Glomerular endothelial cell (primary cell): ENCODE data around the gene ZNF232. TPM values are rescaled to one million over a fixed set of nuclear protein-coding genes. Genes with fewer than 3 reads are reported as not detected.
"Not testable (repeated sequence)": the region's sequence is repeated elsewhere in the genome, so short reads cannot be mapped to it uniquely, and the experiment has no call there.

Experiments
- DNase-seq: peaks from one replicate; pipeline ENCODE4 v3.0.0-alpha.2; 2011; ENCODE audit warnings: low read depth, low spot score; ENCODE audit errors: extremely low read depth
- total RNA-seq: library from RNA; depleted of rRNA; stranded (reverse); fragments of >200 nt; gene quantifications from 2 replicates; pipeline ENCODE4 v1.2.3, GENCODE V29; 2015

Gene ZNF232
- 3.4 and 4.4 TPM in 2 replicates for total RNA-seq

DNA sequence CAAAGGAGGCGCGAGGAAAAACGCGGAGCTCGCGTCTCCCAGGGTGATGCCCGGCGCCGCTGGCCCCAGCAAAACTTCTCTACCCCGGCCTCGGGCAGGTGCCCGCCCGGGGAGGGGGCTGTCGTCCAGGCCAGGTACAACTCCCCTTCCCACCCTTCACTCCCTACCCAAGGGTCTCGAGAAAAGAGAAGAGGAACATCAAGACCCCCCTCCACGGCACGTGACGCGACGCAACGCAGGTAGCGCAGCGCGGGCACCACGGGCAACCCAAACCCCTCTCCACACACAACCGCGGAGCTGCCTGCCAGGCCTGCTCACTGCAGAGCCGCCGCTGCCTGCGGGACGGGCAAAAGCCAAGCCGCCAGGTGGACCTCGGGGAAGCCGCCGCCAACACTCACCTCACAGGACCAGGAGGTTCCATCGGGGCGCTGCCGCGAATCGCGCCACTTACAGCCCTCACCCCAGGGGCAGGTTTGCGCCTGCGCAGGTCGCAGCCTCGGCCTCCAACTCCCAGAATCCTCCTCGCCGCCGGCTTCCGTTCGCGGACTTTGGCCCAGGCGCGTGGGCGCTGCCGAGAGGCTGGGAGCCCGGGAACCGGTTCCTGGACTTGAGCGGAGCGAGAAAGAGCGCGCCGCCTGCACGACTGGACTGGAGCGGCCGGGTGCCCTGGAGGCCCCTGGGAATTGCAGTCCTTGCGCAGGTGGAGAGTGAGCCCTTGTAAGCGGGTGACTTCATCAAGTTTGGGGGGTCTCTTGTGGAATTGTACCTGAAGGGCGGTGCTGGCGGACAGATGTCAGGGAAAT, at the start of gene ZNF232:
TSS of gene ZNF232 (minus strand) at position 477 of the 803 bp plus-strand sequence. CDS start at position 421, 56 bp downstream.
- DNase-seq: peak; percentile 56

DNA sequence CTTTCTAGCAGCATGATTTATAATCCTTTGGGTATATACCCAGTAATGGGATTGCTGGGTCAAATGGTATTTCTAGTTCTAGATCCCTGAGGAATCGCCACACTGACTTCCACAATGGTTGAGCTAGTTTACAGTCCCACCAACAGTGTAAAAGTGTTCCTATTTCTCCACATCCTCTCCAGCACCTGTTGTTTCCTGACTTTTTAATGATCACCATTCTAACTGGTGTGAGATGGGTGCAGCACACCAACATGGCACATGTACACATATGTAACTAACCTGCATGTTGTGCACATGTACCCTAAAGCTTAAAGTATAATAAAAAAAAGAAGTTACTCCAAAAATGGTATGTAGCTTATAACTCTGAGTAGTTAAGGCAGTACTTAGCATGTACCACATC, 49.0 kb upstream of the ZNF232 start:
- not testable (repeated sequence) for DNase-seq

DNA sequence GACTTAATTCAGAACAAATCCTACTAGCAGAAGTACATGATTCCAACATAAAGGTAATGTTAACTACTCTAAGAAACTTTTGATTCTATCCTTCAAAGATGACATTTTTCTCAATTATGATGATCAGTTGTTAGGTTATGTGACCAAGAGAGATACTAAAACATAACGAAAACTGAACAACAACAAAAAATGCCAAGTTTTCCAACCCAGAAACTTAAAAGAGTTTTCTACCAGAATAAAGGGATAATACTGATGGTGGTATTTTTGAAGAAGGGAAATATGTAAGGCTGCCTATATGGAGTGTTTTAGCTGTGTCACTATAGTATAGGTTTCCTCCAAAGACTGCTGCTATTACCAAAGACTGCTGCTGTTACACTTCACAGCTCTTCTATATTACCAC, 34.4 kb upstream of the ZNF232 start:
- DNase-seq: not testable (repeated sequence)

DNA sequence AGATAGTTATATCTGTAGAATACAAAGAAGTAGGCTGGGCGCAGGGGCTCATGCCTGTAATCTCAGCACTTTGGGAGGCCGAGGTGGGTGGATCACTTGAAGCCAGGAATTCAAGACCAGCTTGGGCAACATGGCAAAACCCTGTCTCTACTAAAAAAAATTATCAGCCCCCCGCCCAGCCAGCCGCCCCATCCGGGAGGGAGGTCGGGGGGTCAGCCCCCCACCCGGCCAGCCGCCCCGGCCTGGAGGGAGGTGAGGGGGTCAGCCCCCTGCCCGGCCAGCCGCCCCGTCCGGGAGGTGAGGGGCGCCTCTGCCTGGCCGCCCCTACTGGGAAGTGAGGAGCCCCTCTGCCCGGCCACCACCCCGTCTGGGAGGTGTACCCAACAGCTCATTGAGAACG, 31.2 kb upstream of the ZNF232 start:
- not testable (repeated sequence) for DNase-seq

DNA sequence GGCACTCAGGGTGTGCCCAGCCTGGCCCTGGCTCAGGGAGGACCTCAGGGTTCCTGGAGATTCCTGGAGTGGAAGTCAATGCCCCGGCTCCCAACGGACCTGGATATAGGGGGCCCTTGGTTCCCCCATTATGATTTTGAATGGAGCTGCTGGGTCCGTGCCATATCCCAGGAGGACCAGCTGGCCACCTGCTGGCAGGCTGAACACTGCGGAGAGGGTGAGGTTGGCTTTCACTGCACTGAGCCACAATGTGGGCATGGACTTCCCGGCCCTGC, 27.7 kb upstream of the ZNF232 start:
- DNase-seq: no peak

DNA sequence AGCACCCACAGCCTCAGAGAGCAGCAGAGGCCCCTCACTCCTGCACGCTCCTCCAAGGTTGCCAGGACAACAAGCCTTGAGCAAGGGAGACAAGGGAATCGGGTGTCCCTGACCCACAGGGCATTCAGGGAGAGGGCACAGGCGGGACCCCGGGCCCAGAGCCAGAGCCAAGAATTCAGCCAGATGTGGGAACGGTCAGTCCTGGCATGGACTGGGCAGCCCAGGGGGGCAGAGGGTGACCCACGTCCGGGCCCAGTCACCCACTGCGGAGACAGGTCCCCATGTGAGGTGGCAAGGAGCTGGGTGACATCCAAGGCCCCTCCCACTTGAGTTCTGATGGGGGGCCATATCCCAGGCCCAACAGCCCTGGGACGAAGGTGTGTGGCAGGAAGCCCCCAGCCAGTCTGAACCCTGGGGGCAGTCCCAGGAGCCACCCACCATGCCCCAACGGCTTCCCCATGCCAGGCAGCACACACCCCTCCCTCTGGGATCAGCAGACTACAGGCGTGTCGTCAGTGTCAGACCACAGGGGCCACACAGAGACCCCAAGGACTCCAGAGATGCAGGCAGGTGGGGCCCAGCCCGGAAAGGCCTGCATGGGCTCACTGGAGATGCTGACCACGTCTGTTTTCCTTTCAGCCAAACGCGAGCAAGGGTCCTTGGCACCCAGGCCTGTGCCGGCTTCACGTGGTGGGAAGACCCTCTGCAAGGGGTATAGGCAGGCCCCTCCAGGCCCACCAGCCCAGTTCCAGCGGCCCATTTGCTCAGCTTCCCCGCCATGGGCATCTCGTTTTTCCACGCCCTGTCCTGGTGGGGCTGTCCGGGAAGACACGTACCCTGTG, 27.2 kb upstream of the ZNF232 start:
- DNase-seq: no peak

DNA sequence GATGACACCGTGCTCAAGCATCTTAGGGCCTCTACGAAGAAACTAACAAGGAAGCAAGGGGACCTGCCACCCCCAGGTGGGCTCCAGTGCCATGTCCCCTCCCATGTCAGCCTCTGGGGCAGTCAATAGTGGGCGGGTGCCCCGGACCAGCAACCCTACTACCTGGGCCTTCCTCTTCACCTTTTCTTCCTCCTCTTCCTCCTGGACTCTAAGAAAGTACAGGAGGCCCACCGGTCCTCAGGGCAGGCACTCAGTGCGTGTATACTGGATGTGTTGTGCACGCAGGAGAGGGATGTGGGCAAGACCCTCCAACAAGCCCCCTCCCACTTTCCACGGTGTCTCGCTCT, 26.5 kb upstream of the ZNF232 start:
- DNase-seq: not testable (repeated sequence)

DNA sequence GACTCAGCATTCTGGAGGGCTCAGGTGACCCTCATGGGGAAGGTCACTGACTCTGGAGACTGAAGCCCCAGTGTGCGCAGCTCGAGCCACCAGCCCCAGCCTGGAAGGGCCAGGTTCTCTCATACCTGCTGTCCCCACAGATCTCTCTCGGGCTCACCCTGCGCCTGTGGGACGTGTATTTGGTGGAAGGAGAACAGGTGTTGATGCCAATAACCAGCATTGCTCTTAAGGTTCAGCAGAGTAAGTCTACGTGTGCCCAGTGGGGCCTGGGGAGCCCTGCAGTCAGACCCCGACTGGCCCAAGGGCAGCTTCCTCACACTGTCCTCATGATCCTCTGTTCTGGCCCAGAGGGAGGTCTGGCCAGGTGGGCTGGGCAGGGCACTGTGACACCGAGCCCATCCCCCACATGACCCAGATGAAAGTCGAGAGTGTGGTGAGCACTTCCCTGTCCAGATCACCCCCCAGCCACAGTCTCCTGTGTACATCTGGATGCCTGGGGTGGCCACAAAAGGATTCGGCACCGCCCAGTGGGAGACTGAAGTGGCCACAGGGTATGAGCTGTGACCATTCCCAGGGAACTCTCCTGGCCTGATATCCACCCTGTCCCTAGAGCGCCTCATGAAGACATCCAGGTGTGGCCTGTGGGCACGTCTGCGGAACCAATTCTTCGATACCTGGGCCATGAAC, 26.0 kb upstream of the ZNF232 start:
- DNase-seq: not testable (repeated sequence)

DNA sequence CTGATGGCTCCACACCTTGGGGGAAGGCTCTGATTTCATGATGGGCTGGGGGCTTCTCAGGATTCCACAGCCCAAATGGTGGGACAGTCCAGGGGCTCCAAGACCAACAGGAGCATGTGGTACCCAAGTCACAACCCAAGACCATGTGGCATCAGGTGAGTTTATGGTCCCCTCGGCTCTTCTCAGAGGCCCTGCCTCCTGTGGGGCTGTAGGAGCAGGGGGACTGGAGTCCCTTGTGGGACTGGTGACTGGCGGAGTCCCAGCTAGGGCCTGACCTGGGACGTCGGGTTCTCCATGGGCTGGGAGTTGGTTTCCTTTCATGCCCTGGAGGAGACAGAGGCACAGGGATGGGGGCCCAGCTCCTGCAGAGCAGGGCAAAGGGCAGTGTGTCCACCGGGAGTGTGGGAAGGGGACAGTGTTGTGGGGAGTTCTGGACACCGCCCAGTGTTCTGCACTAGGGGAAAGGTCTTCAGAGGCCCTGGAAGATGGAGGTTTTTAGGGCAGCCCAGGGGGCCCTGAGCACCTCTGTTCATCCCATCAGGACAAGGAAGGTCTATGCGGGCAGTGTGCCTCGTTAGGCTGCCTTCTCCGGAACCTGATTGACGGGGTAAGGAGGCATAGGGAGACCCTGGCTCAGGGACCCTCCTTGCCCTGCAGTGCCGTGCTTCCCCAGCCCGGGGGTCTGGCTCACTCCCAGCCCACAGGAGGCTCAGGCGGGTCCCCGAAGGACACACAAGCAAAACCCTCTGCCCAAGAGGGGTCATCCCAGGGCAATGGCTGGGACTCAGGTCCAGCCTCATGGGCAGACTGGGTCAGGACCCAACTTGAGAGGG, 25.1 kb upstream of the ZNF232 start:
- DNase-seq: not testable (repeated sequence)

DNA sequence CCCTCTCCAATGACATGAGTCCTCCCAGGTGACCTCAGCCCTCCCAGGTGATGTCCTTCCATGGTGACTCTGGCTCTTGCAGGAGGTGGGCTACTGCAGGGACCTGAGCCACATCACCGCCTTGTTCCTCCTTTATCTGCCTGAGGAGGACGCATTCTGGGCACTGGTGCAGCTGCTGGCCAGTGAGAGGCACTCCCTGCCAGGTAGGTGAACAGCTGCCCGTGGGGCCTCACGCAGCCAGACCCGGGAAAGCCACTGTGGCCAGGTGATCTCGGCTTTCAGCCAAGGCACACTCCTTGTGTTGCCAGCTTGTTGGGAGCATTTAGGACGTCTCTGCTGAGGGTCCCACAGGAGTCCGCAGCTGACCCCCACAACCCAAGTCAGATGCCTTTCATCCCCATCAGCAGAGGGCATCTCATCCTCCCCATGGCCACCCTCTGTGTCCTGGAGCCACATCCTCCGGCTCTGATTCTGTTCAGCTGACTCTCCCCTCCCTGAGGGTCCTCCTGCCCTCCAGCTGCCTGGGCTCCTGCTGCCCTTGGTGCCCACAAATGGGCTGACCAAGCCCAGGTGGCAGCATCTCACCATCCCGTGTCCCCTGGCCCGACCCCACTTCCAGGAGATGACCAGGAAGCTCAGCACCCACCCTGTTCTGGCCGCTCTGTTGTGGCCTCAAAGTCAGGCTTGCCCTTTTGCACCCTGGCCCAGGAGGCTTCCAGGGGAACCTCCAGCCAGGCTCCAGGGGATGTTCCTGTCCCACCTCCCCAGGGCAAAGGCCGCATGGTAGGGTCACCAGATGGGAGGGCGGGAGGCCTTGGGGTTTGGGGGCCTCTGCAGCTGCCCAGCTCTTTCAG, 24.3 kb upstream of the ZNF232 start:
- no peak for DNase-seq

DNA sequence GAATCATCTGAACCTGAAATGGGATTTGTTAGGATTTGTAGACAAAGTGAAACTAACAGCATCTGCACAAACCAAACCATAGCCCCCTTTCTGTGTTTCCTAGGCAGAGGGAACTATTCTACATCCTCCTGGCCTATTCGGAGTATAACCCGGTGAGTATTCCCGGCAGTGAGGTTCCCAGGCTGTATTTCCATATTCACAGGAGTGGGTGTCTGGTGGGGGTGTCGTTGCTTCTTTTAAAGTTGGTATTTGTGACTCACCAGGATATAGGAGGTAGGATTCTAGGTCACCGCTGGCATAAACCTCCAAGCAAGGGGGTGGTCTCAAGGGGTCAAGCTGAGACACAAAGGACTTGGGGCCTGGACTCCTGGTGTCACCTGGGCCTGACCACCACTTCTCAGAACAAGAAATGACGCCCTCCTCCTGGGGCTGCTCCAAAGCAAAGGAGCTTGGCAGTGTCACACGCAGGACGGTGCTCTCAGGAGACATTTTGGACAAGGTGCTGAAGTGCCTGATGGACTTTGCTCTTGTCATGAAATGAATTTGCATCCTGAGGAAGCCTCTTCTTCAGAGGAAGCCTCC, 23.5 kb upstream of the ZNF232 start:
- not testable (repeated sequence) for DNase-seq

DNA sequence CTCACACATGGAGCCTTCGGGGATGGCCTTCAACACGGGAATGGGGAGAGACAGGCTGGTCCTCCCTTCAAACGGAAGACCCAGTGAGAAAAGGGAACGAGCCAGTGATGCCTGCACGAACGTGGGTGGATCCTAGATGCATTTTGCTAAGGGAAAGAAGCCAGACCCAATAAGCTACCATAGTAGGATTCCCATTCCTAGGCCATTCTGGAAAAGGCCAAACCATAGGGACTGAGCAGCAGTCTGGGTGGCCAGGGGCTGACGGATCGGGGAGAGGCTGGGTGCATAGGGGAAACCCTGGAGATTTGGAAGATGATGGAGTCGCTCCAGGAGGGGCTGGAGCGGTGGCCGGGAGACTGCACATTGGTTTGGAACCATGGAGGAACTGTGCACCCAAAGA, 22.9 kb upstream of the ZNF232 start:
- not testable (repeated sequence) for DNase-seq

DNA sequence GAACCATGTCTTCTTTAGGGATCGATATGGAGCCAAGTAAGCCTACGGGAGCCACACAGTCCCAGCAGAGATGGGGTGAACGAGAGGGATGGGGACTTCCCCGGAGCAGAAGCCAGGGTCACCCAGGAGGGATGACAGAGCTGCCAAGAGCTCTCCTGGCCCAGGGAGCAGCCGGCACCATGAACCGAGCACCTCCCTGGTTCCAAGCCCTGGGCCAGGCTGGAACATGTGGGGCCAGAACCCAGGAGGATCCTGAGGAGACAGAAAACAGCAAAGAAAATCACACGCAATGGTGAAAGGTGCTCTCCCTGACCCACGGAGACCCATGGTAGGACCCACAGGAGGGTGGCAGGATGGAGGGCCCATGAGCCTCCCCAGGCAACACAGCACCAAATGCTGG, 22.3 kb upstream of the ZNF232 start:
- not testable (repeated sequence) for DNase-seq

DNA sequence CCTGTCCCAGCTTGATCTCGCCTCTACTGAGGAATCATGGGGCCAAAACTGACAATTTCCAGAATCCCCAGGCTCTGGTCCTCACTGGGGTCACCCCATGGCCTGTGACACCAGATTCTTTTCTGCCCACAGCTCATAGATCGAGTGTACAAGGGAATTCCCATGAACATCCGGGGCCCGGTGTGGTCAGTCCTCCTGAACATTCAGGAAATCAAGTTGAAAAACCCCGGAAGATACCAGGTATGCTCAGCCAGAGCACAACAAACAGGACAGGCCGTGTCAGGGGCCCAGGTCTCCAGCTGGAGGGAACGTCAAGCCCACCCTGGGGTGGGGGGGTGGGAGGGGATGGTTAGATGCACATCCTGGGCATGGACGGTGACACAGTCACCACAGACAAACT, 21.6 kb upstream of the ZNF232 start:
- no peak for DNase-seq

DNA sequence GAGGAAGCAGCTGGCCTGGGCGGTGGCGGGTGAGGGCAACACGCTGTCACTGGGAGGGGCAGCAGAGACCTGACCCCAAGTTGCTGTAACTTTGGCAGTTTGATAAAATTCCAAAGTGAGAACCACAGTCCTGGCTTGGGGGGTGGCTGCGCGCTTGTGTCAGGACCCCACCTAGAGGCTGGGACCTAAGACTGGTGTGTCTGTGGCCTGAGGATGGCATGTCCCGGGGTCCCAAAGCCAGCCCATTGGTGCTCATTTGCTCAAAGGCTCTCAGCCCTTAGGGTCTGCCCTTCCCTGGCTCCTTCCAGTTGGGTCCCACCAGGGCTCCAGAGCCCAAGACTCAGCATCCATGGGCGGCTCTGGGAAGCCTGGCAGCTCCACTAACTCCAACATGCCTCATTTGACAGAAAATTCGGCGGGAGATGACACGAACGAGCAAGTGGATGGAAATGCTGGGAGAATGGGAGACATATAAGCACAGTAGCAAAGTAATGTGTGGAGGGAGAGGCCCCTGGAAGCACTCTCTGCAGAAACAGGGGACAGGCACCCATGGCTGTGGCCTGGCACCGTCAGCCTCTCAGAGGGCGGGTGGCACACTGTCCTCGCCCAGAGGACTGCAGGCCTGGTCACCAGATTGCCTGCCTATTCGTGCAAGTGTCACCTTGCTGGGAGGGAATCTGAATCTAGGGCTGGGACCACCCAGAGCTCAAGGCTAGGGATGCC, 21.0 kb upstream of the ZNF232 start:
- not testable (repeated sequence) for DNase-seq

DNA sequence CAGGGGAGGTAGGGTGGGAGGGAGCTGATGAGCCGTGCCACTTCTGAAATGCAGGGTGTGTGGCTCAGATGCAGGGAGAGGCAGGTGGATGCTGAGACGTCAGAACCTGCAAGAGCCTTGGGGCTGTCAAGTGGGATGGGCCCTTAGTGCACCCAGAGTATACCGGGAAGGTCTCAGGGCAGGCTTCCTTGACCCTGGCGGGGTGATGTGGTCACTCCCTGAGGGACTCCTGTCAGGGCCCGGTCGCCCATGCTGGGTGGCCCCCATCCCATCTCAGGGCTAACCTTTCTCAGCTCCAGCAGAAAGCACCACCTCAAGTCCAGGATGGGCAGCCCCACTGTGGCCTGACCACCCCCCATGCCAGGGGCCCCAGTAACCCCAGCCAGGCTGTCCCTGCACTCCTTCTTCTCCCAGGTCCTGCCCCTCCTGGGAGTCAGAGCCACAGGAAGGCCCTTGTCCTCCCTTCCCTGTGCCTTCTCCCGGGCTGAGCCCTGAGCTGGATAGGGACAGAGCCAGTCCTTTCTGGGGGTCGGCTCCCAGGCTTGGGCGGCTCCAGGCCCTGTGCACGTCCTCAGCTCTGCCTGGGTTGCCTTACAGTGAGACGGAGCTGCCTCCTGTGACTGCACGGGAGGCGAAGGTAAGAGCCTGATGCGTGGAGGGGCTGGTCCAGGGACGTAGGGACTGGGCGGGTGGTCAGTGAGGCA, 20.3 kb upstream of the ZNF232 start:
- DNase-seq: not testable (repeated sequence)

DNA sequence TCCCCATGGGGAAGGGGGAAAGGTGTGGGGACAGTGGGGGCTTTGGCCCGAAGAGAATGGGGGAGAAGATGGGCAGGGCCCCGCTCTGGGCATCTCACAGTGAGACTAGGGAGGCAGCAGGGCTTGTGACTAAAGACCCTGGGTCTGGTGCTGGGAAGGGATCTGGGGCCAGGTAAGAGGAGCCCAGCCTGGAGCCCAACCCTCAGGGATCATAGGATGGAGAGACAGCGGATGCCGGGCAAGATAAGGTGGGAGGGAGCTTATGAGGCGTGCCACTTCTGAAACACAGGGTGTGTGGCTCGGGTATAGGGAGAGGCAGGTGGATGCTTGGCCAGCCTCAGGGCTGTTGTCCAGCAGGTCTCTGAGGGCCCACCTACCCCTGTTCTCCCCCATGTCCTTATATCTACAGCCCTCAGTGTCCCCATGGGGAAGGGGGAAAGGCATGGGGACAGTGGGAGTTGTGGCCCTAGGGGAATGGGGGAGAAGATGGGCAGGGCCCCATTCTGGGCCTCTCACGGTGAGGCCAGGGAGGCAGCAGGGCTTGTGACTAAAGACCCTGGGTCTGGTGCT, 19.6 kb upstream of the ZNF232 start:
- DNase-seq: no peak

DNA sequence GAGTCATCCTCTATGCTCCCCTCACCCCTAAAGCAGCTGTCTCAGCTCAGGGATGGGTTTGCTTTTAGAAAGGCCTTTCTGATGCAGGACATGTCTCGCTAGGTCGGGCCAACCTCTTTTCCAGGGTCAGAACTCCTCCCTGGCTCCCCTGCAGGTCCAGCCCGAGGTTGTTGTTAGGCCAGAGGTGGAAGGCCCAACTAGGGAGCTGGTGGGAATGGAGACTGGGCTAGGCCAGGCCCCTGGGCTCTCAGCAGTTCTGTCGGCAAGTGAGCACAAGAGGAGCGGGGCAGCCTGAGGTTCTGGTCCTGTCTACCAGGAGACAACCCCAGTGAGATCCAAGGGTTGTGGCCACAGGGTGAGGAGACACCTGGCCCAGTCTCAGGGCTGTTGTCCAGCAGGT, 19.0 kb upstream of the ZNF232 start:
- not testable (repeated sequence) for DNase-seq
